ENCODE measurements around the gene UQCC5.

- no peak for TF ChIP-seq CTCF (IDR thresholded peaks at IDR 0.05)
- TF ChIP-seq POLR2A (IDR thresholded peaks at IDR 0.05), result no peak
- no peak for TF ChIP-seq POLR2AphosphoS5 (IDR thresholded peaks at IDR 0.05)
Observed at GRCh38 chr3:52502808-52503350, 33.5 kb upstream of the UQCC5 start.

All from prostate gland (tissue), 2 donors.